GM12878 (cell line): ENCODE data around the gene PRRX2.

ENCODE experiments used
- ATF3 ChIP-seq: IDR thresholded peaks from 2 replicates; pipeline ENCODE4 v1.6.1; 2011; ENCODE audit warnings: low read depth, mild to moderate bottlenecking, low read length, moderate library complexity, borderline replicate concordance; ENCODE audit errors: extremely low read depth
- ATF7 ChIP-seq: fragments of 450-650 bp; IDR thresholded peaks from 2 replicates; pipeline ENCODE4 v1.6.1; 2016; ENCODE audit warnings: low read depth, mild to moderate bottlenecking
- BHLHE40 ChIP-seq, 2 experiments: fragments of 450-650 bp in 1 of 2; IDR thresholded peaks; 2 replicates each; pipeline ENCODE4 v1.6.1; 2011 to 2017; ENCODE audit warnings: low read depth in 2 of 2, borderline replicate concordance in 1 of 2, improper control_type of control experiment in 1 of 2, low read length in 1 of 2, mild to moderate bottlenecking in 1 of 2
- CTCF ChIP-seq, 3 experiments: IDR thresholded peaks in 2 of 3; conservative IDR thresholded peaks in 1 of 3; 2 replicates each; pipeline ENCODE4 v1.5.1; 2011; ENCODE audit warnings: low read depth in 3 of 3, low read length in 3 of 3, mild to moderate bottlenecking in 3 of 3, control low read depth in 2 of 3, moderate library complexity in 2 of 3, inconsistent platforms in 1 of 3, mixed read lengths in 1 of 3; ENCODE audit not compliant: control insufficient read depth in 2 of 3, insufficient read depth in 1 of 3; ENCODE audit errors: extremely low read depth in 1 of 3
- EZH2 ChIP-seq: IDR thresholded peaks from 2 replicates; pipeline ENCODE4 v1.6.1; 2012; ENCODE audit warnings: low read depth, mild to moderate bottlenecking, control low read depth, inconsistent platforms, low read length, borderline replicate concordance; ENCODE audit not compliant: control insufficient read depth
- KAT2A ChIP-seq: conservative IDR thresholded peaks from 2 replicates; pipeline ENCODE4 v1.6.1; 2011; ENCODE audit warnings: low read depth, low read length; ENCODE audit not compliant: control insufficient read depth
- MAX ChIP-seq: IDR thresholded peaks from 2 replicates; pipeline ENCODE4 v1.6.1; 2012; ENCODE audit warnings: low read depth, low read length, improper control_type of control experiment
- PBX3 ChIP-seq: IDR thresholded peaks from 2 replicates; pipeline ENCODE4 v1.6.1; 2011; ENCODE audit warnings: mild to moderate bottlenecking, low read depth, low read length, moderate library complexity; ENCODE audit not compliant: insufficient replicate concordance
- POLR2A ChIP-seq: IDR thresholded peaks from 2 replicates; pipeline ENCODE4 v1.6.1; 2011; ENCODE audit warnings: low read depth, mild to moderate bottlenecking, low read length
- POLR2AphosphoS2 ChIP-seq: IDR thresholded peaks from 2 replicates; pipeline ENCODE4 v1.6.1; 2011; ENCODE audit warnings: low read depth, mild to moderate bottlenecking, low read length, improper control_type of control experiment, moderate library complexity
- REST ChIP-seq: IDR thresholded peaks from 2 replicates; pipeline ENCODE4 v1.6.1; 2012; ENCODE audit warnings: mild to moderate bottlenecking, low read depth, low read length
- YY1 ChIP-seq: IDR thresholded peaks from 2 replicates; pipeline ENCODE4 v1.6.1; 2011; ENCODE audit warnings: low read depth, mild to moderate bottlenecking, low read length

GRCh38 chr9:129623331-129623730, 42.1 kb upstream of the PRRX2 start:
- TF ChIP-seq POLR2A (no peak), KAT2A (no peak), MAX (no peak), REST (no peak), ATF3 (no peak), PBX3 (no peak), CTCF (IDR thresholded peaks at IDR 0.05 in 2 of 3, conservative IDR thresholded peaks at IDR 0.05 in 1 of 3; ENCODE audit: control insufficient read depth in 2 of 3, extremely low read depth in 1 of 3, insufficient read depth in 1 of 3, low read depth in 3 of 3, low read length in 3 of 3) (no peak), ATF7 (no peak), BHLHE40 (IDR thresholded peaks at IDR 0.05; ENCODE audit: borderline replicate concordance in 1 of 2, low read depth in 2 of 2, low read length in 1 of 2) (no peak), EZH2 (no peak), POLR2AphosphoS2 (no peak), YY1 (no peak)
